ENCODE results near the gene ZDHHC16.
A peak's percentile ranks its signal among the peaks of the same experiment; 100 is the strongest.
"Not testable (repeated sequence)": the region's sequence is repeated elsewhere in the genome, so short reads cannot be mapped to it uniquely, and the experiment has no call there.

The ZDHHC16 gene

DNA sequence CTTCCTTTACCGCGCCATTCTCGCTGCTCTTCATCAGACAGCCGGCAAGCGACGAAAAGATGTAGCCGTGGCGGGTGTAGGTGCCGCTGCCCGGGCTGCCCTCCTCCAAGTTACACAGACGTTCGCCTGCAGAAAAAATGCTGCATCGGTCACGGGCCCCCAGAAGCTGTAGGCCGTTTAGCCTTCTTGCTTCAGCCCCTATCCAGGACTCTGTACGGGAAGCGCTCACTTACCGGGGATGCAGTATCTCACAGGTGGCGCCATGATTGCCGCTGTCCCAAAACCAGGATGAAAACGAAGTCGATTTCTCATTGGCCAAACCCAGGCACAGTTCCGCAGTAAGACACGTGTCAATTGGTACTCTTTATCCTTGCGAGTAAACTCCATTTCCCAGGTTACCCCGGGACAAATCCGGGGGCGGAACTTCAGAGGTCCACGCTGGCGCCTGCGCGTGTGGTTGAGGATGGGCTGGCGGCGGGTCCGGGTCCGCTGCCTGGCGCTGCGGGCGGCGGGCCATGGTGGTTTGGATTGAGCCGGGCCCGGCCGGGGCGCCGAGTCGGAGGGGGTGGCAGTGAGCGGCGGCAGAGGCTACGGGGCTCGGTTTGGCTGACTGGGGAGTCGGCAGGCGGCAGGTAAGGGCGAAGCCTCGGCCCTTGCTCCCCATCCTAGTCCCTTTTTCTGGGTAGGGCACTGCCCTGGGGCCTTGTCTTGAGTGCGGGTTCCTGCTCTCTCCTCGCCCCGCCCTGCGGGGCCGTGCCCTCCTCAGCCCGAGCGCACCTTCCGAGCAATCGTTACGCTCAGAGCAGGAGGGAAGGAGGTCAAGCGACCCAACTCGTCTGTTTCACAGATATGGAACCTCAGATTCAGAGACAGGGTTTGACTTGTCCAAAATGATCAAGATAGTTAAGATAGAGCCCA is at the start of gene ZDHHC16, which contains the start of gene EXOSC1:
Gene ZDHHC16, plus strand, starts transcription at position 454 of the 918 bp plus-strand sequence. CDS start 5,501 bp downstream, outside the sequence.
Gene EXOSC1, minus strand, starts transcription at position 285 of the 918 bp plus-strand sequence. Its CDS starts 21 bp downstream, at position 264.
- peak; percentile 96 for DNase-seq

DNA sequence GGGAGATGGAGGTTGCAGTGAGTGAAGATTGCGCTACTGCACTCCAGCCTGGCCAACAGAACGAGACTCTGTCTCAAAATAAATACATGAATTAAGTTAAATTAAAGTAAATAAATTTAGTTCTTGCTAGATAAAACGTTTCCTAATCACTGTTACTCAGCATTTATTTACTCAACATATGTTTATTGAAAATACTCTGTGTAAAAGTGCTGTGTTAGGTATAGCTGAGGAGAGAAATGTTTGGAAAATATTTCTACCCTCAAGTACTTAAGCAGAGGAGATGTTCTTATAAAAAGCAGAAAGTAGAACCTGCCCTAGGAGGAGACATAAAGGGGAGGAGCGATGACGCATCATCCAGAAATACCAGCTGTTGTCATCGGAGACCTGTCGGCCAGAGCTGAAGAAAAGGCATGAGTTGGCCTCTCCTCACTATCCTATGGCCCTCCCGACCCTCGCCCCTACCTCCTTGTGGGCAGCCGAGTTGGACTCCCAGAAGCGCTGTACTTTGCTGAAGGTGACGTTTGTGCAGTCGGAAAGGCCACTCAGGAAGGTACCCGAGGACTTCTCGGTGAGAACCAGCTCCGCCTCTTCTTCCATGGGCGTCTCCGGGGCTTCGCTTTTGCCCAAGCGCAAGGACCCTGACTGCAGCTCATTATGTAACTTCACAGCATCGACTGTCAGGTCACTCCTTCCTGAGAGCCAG is 46.0 kb upstream of the ZDHHC16 start:
- peak; percentile 77 for DNase-seq

- peak; percentile 97 for DNase-seq
Measured at GRCh38 chr10:97400665-97401454, 45.1 kb upstream of the ZDHHC16 start, which contains the start of gene RRP12. Gene RRP12, minus strand, starts transcription at chr10:97401340. Its CDS starts 109 bp downstream, at chr10:97401231.

GRCh38 chr10:97401455-97401919 is 44.5 kb upstream of the ZDHHC16 start:
- no peak for DNase-seq

DNA sequence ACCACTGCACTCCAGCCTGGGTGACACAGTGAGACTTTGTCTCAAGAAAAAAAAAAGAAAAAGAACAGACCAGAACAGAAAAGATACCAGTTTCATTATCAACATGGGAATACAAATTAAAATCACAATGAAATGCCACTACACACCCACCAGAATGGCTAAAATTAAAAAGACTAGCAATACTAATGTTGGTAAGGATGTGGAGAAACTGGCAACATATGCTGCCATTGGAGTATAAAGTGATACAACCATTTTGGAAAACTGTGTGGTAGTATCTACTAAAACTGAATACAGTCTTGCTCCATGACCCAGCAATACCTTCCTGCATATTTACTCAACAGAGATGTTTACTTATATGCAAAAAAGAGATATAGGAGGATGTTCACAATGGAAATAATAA is 41.9 kb upstream of the ZDHHC16 start:
- no peak for DNase-seq

DNA sequence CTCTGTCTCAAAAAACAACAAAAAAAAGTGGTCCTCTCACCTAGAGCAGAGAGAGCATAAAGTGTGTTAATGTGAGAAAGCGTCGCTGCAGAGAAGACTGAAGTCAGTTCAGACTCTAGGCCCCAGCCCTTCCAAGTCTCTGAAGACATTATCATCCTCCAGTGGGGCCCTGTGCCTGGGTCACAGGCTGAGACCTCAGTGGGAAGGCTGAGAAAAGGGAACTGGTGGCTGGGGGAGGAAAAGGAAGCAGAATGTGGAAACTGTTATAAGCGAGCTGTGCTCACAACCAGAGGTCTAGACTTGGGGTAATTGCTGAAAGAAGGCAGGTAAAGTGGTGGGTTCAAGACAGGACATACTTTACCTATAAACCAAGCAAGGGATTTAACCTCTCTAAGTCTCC is 39.9 kb upstream of the ZDHHC16 start:
- no peak for DNase-seq

- not testable (repeated sequence) for DNase-seq
Measured at GRCh38 chr10:97406483-97406882, 39.5 kb upstream of the ZDHHC16 start.

DNA sequence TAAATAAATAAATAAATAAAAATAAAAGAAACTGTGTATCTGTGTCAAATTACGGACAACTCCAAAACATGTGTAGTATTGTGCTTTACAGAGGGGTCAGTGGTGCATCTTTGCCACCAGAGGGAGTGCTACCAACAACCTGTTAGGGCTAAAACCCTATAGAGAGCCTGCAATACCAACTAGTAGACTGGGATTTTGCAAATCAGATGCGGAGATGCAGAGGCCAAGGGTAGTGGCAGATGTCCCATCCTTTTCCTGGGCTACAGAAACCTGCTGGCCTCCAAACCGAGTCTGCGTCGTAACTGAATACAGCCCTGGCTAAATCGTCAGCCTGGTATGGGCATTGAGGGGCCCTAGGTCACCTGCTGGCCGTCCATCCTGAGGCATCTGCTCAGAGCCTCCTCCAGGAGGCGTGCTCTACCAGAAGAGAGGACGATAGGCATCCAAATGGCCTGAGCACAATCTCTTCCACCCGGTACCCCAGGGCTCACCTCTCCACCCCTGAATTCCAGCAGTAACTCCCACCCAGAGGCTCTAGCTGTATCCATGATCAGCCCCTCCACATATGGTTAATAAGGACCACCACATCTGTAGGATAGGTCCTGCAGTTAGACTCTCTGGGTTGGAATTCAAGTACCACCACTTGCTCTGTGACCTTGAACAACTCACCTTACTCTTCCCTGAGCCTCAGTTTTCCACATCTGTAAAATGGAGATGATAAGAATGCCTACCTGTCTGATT is 38.6 kb upstream of the ZDHHC16 start:
- DNase-seq, result peak; percentile 95

DNA sequence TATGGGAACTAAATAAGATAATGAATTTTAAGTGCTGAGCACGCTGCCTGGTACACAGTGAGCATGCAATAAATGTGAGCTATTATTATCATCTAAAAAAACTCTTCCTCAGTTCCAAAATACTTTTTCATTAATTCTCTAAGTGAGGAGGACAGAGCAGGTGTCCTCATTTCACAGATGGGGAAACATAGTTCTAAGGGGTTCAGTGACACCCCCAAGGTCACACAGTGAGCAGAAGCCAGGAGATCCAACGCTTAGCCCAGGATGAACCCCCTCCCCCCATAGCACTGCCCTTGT is 38.1 kb upstream of the ZDHHC16 start:
- DNase-seq, result no peak

- no peak for DNase-seq
Measured at GRCh38 chr10:97408496-97408992, 37.4 kb upstream of the ZDHHC16 start.

GRCh38 chr10:97411406-97411805 is 34.6 kb upstream of the ZDHHC16 start:
- no peak for DNase-seq

GRCh38 chr10:97412891-97413304 is 33.1 kb upstream of the ZDHHC16 start:
- DNase-seq, result no peak

- no peak for DNase-seq
Measured at GRCh38 chr10:97416565-97416964, 29.4 kb upstream of the ZDHHC16 start.

GRCh38 chr10:97423757-97424098 is 22.2 kb upstream of the ZDHHC16 start:
- DNase-seq, result not testable (repeated sequence)

DNA sequence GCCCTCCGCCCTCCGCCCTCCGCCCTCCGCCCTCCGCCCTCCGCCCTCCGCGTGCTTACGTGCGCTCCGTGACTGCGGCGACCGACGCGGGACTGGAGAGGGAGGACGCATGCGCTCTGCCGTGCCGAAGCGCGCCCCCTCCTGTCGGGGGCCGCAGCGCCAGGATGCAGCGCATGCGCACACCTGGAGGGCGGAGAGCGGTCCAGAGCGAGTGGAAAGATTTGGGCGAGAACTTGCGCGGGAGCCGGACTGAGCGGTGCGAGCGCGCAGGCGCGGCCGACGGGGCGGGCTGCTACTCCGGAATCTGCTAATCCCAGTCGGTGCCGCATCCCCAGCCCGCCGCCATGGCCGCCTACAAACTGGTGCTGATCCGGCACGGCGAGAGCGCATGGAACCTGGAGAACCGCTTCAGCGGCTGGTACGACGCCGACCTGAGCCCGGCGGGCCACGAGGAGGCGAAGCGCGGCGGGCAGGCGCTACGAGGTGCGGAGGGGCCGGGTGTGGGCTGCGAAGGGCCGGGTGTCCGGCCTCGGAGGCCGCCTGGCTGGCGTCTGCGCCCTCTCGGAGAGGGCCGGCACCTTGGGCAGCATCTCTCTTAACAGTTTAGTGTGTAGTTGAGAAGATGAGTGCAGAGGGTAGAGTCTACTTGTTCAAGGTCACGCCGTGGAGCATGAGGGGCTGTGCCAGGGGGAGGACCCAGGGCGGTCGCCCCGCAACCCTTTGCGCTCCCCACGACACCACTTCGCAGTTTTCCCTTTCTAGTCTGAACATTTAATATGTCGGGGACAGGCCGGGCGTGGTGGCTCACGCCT is 19.8 kb upstream of the ZDHHC16 start, which contains the start of gene PGAM1:
Gene PGAM1, plus strand, starts transcription at position 228 of the 812 bp plus-strand sequence. Its CDS starts 117 bp downstream, at position 345.
- DNase-seq, result peak; percentile 92

- no peak for DNase-seq
Measured at GRCh38 chr10:97426776-97427570, 19.0 kb upstream of the ZDHHC16 start.

- peak; percentile 49 for DNase-seq
Measured at GRCh38 chr10:97427571-97428179, 18.3 kb upstream of the ZDHHC16 start.

DNA sequence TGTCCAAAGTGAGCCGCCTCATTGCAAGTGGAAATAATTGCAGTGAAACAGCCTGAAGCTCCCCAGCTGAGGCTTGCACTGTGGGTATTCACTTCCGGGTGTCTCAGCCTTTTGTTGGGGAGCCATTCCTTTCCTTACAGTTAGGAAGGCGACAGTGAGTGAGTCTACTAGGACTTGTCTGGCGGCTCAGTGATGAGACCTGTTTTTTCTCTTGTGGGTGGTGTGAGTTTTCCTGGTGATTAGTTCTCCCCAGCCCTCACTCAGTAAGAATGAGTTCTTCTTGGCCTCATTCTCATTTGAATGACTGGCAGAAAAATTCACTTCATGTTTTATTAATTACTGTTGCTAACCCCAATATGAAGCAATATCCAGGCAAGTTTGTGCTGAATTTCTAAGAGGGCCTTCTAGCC is 17.4 kb upstream of the ZDHHC16 start:
- no peak for DNase-seq

DNA sequence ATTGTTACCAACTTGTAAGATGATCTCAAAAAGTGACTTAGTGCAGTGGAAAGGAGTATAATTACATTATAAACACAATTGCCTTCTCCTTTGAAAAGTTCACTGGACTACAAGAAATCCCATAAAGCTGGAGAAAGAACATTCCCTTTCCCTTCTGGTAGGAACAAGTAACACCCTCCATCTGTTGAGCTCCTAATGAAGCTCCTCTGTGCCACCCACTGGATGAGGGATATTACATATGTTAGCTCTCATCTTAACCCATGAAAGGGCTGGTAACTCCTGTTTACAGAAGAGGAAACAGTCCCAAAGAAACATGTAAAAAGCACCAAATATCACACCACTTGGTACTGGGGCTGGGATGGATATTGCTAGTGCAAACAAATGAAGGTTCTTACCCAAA is 11.9 kb upstream of the ZDHHC16 start:
- no peak for DNase-seq

- no peak for DNase-seq
Measured at GRCh38 chr10:97434557-97434956, 11.4 kb upstream of the ZDHHC16 start.

Measured in NCI-H510A treated with DMSO at 0.1 percent for 48 hours (cell line).